HG02938 (cell line): ENCODE results near the gene COLEC12.

Experiments
- ATAC-seq: cut with Tn5 transposase; IDR thresholded peaks from one replicate; pipeline ENCODE4 v1.9.1; 2021; ENCODE audit warnings: mild to moderate bottlenecking, moderate library complexity; ENCODE audit not compliant: unreplicated experiment

Gene COLEC12

GRCh38 chr18:506801-507200 lies 6.3 kb upstream of the COLEC12 start:
- no peak for ATAC-seq

DNA sequence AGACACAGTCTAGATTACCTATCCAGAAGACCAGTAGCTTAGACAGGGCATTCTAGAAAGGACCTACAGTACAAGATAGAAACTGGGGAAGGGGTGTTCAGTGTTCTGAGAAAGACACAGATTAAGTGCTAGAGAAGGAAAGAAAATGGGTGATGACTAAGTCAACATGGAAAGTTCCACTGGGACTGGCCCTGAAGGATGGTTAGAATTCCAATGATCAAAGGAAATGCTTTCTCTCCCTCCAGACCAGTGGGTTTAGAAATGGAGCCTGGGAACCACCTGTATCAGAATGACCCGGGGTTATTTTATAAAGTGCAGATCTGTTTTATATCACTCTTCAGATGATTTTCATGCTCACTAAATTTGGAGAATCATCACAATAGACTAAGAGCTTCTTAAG lies 5.8 kb upstream of the COLEC12 start:
- ATAC-seq, result no peak

DNA sequence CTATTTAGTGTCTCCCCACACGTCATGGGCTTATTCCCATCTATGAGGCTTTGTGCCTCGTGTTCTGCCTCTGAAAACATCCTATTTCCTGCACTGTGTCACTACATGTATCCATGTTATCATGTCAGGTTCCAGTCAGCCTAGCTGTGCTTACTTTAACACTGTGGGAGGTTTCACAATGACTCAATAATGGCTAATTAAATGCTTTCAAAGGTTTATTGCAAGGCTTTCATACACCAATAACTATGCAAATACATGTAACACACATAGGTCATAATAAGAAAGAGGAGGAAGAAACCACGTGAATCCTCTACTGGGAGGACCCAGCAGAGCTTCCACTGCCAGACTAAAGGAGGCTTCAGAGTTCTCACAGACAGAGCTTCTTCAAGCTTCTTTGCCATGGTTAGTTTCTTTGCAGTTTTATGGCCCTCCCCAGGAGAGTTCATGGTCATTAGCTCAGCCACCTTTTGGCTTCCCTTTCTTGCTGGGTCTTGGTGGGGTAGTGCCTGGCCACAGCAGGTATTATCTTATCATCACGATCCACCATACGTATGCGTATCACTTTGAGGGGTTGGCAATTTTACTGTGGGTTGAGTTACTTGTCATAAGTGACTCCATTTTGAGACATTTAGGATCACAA lies 5.1 kb upstream of the COLEC12 start:
- peak; percentile 97 for ATAC-seq

GRCh38 chr18:501406-501714 lies 859 bp upstream of the COLEC12 start:
- no peak for ATAC-seq

DNA sequence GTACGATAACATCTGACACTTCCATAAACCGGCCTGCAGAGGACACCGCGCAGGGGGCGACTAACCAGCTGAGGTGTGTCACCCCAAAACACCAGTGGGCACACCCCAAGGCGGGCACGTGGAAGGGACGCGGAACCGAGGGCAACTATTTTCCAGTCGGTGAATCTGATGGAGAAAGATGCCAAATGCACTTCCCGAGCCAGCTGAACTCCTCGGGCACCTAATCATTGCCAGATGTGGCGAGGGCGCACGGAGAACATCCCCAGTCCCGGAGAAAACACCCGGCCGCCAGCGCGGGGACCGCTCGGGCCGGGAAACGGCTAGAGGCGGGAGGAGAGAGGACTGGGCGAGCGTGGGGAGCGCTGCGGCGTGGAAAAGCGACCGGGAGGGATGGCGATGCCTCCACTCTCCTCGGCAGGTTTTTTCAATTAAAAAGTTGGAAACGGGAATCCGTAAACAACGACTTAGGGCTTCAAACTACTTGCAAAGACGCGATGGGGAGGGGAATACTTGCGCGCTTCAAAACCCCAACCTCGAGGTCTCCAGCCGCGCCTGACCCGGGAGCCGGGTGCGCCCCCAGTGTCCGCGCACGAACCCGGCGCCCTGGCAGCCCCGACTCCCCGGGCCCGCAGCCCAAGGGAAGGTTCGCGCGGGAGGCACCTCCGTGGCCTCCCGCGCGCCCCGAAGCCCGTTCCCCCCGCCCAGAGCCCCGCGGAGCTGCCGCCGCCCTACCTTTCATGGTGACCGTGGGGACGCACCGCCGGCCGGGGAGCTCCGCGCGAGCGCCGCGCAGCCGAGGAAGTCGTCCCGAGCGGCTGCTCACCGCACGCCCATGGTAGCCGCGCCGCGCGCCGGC lies 497 bp downstream of the COLEC12 start:
- ATAC-seq, result no peak

DNA sequence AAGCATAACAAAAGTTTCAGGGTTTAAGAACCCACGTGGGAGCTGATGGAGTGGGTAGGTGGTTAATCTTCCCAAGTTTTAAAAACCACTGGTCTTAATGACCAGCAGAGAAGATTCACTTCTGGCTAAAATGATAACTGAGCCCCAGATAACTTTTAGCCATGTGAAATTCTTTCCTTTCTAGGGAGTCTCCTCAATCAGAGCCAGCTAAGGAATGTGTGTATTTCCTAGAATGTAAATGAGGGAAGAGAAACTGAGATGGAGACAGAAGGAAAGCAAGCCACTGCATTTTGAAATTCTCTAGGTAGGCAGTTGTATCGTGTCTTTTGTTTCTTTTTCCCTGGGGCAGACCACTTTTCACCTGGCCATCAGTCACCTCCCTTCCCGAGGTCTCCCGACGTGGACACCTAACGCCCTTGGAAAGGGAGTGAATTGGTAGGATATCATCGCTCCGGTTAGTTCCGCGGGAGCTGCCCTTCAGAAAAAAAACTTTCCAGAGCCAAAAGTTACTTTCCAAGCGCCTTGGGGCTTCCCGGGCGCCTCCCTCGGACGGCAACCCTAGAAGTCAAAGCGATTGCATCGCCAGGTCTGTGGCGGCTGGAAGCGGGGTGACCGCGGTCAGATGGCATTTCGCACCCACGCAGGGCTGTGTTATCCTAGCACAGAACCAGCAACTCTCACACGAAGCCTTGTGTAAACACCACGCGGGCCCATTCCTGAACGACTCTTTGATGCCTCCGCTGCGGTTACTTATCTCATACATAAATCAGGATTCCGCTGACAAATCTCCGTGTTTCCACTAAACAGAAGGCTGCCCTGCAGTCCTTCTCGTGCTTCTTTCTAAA lies 1.3 kb downstream of the COLEC12 start:
- no peak for ATAC-seq

DNA sequence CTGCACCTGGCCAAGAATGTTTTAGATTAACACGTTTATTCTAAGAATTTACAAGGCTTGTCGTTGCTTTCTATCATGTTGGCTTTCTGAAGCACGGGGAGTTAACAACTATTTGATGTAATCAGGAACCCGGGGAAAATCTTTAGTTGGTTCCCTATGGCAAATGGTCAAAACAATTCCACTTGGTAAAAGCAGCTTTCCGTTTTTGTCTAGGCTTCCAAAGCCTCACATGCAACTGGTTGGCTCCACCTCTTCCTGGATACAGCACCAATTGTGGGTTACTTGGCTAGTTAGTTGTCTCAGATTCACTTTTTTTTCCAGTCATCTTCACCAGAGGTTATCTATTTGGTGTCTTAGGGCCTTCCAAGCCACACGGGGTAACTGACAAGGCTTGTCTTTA lies 2.8 kb downstream of the COLEC12 start:
- ATAC-seq, result no peak

DNA sequence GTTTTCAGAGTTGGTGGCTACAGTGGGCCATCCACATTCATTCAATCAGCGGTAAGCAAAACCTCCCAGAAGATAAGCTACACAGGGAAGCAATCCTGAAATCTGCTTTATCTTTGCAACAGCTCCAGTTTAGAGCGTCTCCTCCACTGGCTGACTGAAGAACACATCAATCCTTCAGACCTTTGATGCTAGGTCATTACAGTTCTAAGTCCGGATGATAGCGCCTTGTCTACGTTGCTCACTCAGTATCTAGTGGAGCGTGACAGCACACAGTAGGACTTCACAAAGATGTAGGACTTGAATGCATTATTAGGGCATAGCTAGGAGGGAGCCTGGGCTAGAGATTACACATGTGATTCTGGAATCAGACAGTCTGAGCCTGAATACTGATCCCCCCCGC lies 5.0 kb downstream of the COLEC12 start:
- ATAC-seq, result no peak

DNA sequence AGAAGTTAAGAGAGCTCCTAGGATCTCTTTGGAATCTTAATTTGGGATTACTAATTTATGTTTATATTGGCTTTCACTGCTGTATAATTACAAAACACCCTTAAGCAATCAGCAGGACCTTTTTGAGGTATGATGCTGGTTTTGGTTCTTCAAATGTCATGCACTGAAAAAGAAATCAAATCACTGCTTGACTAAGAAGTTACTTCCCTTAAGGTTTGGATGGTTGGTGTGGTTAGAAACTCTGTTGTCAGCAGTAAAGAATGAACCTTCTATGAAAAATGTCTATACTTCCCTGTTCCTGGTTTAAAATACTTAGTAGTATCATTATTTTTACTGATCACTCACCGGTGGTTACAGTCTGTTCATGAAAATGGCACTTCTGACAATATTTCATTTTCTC lies 5.5 kb downstream of the COLEC12 start:
- ATAC-seq, result no peak

DNA sequence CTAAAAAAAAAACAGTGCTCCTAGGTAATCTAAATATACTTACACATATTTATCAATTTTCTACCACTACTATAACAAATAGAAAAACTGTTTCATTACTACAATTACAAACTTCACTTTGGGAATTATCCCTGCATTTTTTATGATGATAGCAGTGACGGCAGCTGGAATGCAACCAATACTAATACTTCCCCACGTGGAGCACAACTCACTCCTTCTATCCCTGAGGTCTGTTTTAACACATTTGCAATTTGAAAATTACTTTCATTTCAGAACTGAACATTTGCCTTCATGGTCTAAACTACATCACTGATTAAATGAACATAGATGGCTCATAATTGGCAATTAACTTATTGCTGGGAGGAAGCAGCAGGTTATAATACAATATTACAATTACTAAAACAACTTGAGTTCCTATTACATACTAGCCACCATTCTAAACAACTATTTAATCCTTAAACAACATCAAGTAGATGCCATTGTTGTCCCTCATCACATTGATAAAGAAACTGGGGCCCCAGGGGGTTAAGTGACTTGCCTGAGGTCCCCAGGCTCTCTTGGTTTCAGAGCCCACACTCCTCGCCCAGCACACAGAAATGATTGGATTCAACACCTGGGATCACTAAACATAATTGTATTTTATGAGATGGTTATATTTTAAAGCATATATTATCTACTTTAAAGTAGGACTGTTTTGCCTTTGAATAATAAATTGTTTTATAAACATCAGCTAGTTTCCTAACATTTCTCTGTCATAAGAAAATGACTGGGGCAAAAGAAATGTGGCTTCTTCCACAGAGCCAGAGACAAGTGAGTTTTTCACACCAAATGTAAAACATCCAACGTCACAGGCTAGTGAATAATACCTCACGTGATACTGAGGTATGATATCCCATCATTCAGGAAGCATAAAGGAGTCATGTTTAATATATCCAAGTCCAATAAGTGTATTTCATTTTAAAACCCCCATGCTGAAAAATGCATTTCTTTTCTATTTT lies 6.2 kb downstream of the COLEC12 start:
- no peak for ATAC-seq

DNA sequence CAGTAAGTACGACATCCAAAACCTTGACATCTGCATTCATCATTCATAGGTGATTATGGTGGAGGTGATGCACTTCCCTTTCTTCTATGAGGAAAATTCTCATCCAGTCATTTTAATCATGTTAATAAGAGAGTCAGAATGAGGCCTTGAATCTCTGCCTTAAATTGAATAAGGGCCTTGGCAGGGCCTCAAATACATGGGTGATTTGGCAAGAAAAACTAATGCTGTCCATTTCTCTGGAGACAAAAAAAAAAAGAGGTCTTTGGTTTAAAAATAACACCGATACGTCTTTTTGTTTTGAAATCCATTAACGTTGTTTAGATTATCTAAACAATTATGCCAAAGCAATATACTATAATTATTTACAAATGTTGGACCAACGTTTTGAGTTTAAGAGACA lies 8.1 kb downstream of the COLEC12 start:
- ATAC-seq, result no peak

DNA sequence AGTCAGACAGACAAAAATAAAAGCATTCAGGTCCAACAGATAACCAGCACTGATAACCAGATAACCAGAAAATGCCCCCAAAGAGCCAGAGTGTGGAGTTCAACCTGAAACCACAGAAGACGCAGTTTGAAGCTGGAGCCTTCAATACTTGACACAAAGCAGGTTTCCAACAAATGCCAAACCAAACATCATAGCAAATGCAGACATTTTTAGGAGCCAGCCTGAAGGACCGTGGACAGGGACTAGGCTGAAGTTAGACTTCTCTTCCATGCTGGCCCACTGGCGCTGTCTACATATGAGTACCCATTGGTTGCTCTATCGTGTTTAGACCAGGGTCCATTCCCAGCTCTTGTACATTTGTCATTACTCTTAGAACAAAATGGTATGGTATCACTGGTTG lies 9.9 kb downstream of the COLEC12 start:
- no peak for ATAC-seq

GRCh38 chr18:490024-490366 lies 10.5 kb downstream of the COLEC12 start:
- no peak for ATAC-seq

GRCh38 chr18:489244-490023 lies 11.1 kb downstream of the COLEC12 start:
- no peak for ATAC-seq

GRCh38 chr18:486929-487740 lies 13.4 kb downstream of the COLEC12 start:
- no peak for ATAC-seq

GRCh38 chr18:484749-485464 lies 15.6 kb downstream of the COLEC12 start:
- peak; percentile 77 for ATAC-seq

DNA sequence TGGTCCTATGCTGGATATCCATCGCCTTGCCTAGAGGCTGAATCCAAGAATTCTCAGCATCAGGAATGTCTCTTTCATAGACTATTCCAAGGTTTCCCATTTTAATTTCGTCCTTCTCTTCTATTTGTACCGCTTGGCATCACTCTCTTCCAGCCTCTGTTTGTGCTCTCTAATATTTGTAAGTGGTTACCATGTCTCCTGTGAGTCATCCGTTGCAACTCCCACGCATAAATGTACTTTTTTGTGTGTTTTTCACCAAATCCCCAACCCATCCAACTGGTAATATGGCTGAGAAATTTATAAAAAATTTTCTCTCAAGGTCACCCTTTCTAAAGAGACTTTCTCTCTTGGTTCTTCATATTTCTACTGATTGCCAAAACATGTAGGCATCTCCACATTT lies 21.8 kb downstream of the COLEC12 start:
- ATAC-seq, result no peak

GRCh38 chr18:477565-477964 lies 22.9 kb downstream of the COLEC12 start:
- no peak for ATAC-seq
